Fibroblast of lung (primary cell): ENCODE measurements around the gene OLAH. TPM values are rescaled to one million over a fixed set of nuclear protein-coding genes. Genes with fewer than 3 reads are reported as not detected.

Experiments used
- DNase-seq, 2 donors: peaks; one replicate each; pipeline versions ENCODE4 v3.0.0 to v3.0.0-alpha.2; 2010; ENCODE audit warnings: low read depth in 2 of 2
- H2AFZ ChIP-seq: 2 replicates; pipeline ENCODE4 v1.5.1; 2012; ENCODE audit warnings: low read length, control low read depth, inconsistent platforms
- H3K27ac ChIP-seq: 2 replicates; pipeline ENCODE4 v1.5.1; 2011; ENCODE audit warnings: low read length, control low read depth; ENCODE audit not compliant: insufficient read depth
- H3K27me3 ChIP-seq: 2 replicates; pipeline ENCODE4 v1.5.1; 2011; ENCODE audit warnings: mild to moderate bottlenecking, low read length; ENCODE audit not compliant: control insufficient read depth, insufficient read depth
- H3K36me3 ChIP-seq: 2 replicates; pipeline ENCODE4 v1.5.1; 2011; ENCODE audit warnings: low read length; ENCODE audit not compliant: control insufficient read depth, insufficient read depth
- H3K4me1 ChIP-seq: 2 replicates; pipeline ENCODE4 v1.5.1; 2011; ENCODE audit warnings: low read length; ENCODE audit not compliant: control insufficient read depth, insufficient read depth; ENCODE audit errors: extremely low read depth
- H3K4me2 ChIP-seq: 2 replicates; pipeline ENCODE4 v1.5.1; 2011; ENCODE audit warnings: low read length, control low read depth; ENCODE audit not compliant: insufficient read depth; ENCODE audit errors: extremely low read depth
- H3K4me3 ChIP-seq, 4 experiments: fragments of 200-600 bp in 1 of 4; sonication (generic) in 1 of 4; replicated peaks in 1 of 4; 2 replicates each; pipeline ENCODE4 v1.5.1; 2011 to 2016; ENCODE audit warnings: low read length in 4 of 4, low read depth in 3 of 4, mild to moderate bottlenecking in 3 of 4, control low read depth in 2 of 4, inconsistent platforms in 1 of 4, mixed read lengths in 1 of 4; ENCODE audit not compliant: insufficient read depth in 1 of 4; ENCODE audit errors: control extremely low read depth in 1 of 4
- H3K79me2 ChIP-seq: 2 replicates; pipeline ENCODE4 v1.5.1; 2012; ENCODE audit warnings: mild to moderate bottlenecking, low read length, inconsistent platforms; ENCODE audit not compliant: control insufficient read depth, insufficient read depth
- H3K9ac ChIP-seq: 2 replicates; pipeline ENCODE4 v1.5.1; 2011; ENCODE audit warnings: mild to moderate bottlenecking, low read length, control low read depth; ENCODE audit not compliant: insufficient read depth
- H3K9me3 ChIP-seq: 2 replicates; pipeline ENCODE4 v1.5.1; 2012; ENCODE audit warnings: low read depth, low read length; ENCODE audit not compliant: control insufficient read depth, insufficient read depth
- H4K20me1 ChIP-seq: 2 replicates; pipeline ENCODE4 v1.5.1; 2011; ENCODE audit warnings: low read length; ENCODE audit not compliant: control insufficient read depth, insufficient read depth; ENCODE audit errors: extremely low read depth
- CTCF ChIP-seq, 2 donors: IDR thresholded peaks in 1 of 2; conservative IDR thresholded peaks in 1 of 2; 1 replicate in 1 of 2; 2 replicates in 1 of 2; pipeline ENCODE4 v1.5.1; 2011 to 2012; ENCODE audit warnings: low read length in 2 of 2, control low read depth in 1 of 2, inconsistent platforms in 1 of 2, low read depth in 1 of 2, mild to moderate bottlenecking in 1 of 2
- EZH2 ChIP-seq: IDR thresholded peaks from 2 replicates; pipeline ENCODE4 v1.5.1; 2012; ENCODE audit warnings: low read length, control low read depth, mild to moderate bottlenecking; ENCODE audit errors: missing control alignments
- polyA plus RNA-seq, 2 donors: library from polyadenylated mRNA; depleted of rRNA in 1 of 2; stranded (reverse) in 1 of 2; unstranded in 1 of 2; fragments of >200 nt; gene quantifications; 2 replicates each; pipeline ENCODE4 v1.2.1, GENCODE V29; 2011 to 2012; ENCODE audit warnings: missing spikeins in 1 of 2
- total RNA-seq: library from RNA; depleted of rRNA; stranded (reverse); fragments of >200 nt; gene quantifications from 2 replicates; pipeline ENCODE4 v1.2.1, GENCODE V29; 2014

Gene OLAH
- total and polyA plus RNA-seq, 2 donors (not counting 1 experiment from before 2014, with no cell fraction given), result 0.08 TPM; not detected in 1

- H3K4me3 ChIP-seq, result no peak overlapping the region
- H2AFZ ChIP-seq, result no peak overlapping the region
- H3K27ac ChIP-seq, result no peak overlapping the region
- H3K9me3 ChIP-seq, result no peaks in the 10 kb centered on the region
- no peak overlapping the region for H3K9ac ChIP-seq
- no peaks in the 10 kb centered on the region for H4K20me1 ChIP-seq
- no peak overlapping the region for H3K4me2 ChIP-seq
- no peak for TF ChIP-seq CTCF (conservative IDR thresholded peaks at IDR 0.05 in 1 of 2, IDR thresholded peaks at IDR 0.05 in 1 of 2; ENCODE audit: low read depth in 1 of 2, low read length in 2 of 2)
- TF ChIP-seq EZH2, result no peak
- H3K4me1 ChIP-seq, result no peaks in the 10 kb centered on the region
- no peaks in the 10 kb centered on the region for H3K27me3 ChIP-seq
- no peaks in the 10 kb centered on the region for H3K36me3 ChIP-seq
- H3K79me2 ChIP-seq, result no peaks in the 10 kb centered on the region
- no peak for DNase-seq
Measured at GRCh38 chr10:15058689-15059088, 14.9 kb downstream of the OLAH start.

- H4K20me1 ChIP-seq, result no peaks in the 10 kb centered on the region
- no peak overlapping the region for H3K4me2 ChIP-seq
- no peaks in the 10 kb centered on the region for H3K27me3 ChIP-seq
- no peak overlapping the region for H3K4me3 ChIP-seq
- H2AFZ ChIP-seq, result no peak overlapping the region
- H3K9me3 ChIP-seq, result no peaks in the 10 kb centered on the region
- H3K27ac ChIP-seq, result no peak overlapping the region
- DNase-seq, result no peak
- no peaks in the 10 kb centered on the region for H3K79me2 ChIP-seq
- H3K9ac ChIP-seq, result no peak overlapping the region
- TF ChIP-seq EZH2, result no peak
- TF ChIP-seq CTCF (conservative IDR thresholded peaks at IDR 0.05 in 1 of 2, IDR thresholded peaks at IDR 0.05 in 1 of 2; ENCODE audit: low read depth in 1 of 2, low read length in 2 of 2), result no peak
- H3K4me1 ChIP-seq, result no peaks in the 10 kb centered on the region
- H3K36me3 ChIP-seq, result no peaks in the 10 kb centered on the region
Measured at GRCh38 chr10:15059914-15060313, 16.2 kb downstream of the OLAH start.

GRCh38 chr10:15060638-15061037 lies 16.9 kb downstream of the OLAH start:
- H3K4me1 ChIP-seq, result no peaks in the 10 kb centered on the region
- H3K79me2 ChIP-seq, result no peaks in the 10 kb centered on the region
- no peak overlapping the region for H3K4me2 ChIP-seq
- no peak overlapping the region for H3K4me3 ChIP-seq
- H3K27ac ChIP-seq, result no peak overlapping the region
- no peaks in the 10 kb centered on the region for H3K9me3 ChIP-seq
- DNase-seq, result no peak
- H4K20me1 ChIP-seq, result no peaks in the 10 kb centered on the region
- TF ChIP-seq EZH2 (no peak), CTCF (conservative IDR thresholded peaks at IDR 0.05 in 1 of 2, IDR thresholded peaks at IDR 0.05 in 1 of 2; ENCODE audit: low read depth in 1 of 2, low read length in 2 of 2) (no peak)
- no peaks in the 10 kb centered on the region for H3K27me3 ChIP-seq
- no peak overlapping the region for H3K9ac ChIP-seq
- H3K36me3 ChIP-seq, result no peaks in the 10 kb centered on the region
- no peak overlapping the region for H2AFZ ChIP-seq
